GM21360 (cell line): ENCODE measurements around the gene LHX5.
"Not testable (repeated sequence)": the region's sequence is repeated elsewhere in the genome, so short reads cannot be mapped to it uniquely, and the experiment has no call there.

Experiments
- ATAC-seq: cut with Tn5 transposase; IDR thresholded peaks from one replicate; pipeline ENCODE4 v1.9.1; 2021; ENCODE audit warnings: mild to moderate bottlenecking, moderate library complexity; ENCODE audit not compliant: unreplicated experiment

LHX5 gene

DNA sequence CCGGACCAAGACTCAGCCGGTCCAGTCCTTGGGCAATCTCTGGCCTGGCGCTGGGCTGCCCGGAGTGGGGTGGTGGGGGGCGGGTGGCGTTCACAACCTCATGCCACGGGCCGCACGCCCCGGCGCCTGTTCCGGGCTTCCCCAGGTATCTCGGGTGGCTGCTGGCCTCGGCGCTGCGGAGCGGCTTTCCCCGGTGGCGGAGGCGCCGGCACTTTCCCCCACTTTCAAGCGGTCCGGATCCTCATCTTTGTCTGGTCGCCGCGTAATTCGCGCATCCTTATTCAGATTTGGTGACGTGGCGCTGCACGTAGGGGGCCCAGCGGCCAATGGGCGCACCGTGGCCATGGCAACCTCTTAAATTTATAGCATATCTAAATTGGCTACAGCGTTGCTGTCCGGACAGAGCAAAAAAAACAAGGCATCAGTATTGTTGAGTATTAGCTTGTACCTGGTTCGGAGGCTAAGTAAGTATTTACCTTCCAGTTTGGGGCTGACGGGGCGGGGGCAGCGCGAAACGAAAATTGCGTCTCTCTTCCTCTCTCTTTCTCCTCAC lies at the start of gene LHX5:
TSS of gene LHX5 (minus strand) at position 253 of the 553 bp plus-strand sequence. CDS start 373 bp downstream, outside the sequence.
- ATAC-seq: no peak

DNA sequence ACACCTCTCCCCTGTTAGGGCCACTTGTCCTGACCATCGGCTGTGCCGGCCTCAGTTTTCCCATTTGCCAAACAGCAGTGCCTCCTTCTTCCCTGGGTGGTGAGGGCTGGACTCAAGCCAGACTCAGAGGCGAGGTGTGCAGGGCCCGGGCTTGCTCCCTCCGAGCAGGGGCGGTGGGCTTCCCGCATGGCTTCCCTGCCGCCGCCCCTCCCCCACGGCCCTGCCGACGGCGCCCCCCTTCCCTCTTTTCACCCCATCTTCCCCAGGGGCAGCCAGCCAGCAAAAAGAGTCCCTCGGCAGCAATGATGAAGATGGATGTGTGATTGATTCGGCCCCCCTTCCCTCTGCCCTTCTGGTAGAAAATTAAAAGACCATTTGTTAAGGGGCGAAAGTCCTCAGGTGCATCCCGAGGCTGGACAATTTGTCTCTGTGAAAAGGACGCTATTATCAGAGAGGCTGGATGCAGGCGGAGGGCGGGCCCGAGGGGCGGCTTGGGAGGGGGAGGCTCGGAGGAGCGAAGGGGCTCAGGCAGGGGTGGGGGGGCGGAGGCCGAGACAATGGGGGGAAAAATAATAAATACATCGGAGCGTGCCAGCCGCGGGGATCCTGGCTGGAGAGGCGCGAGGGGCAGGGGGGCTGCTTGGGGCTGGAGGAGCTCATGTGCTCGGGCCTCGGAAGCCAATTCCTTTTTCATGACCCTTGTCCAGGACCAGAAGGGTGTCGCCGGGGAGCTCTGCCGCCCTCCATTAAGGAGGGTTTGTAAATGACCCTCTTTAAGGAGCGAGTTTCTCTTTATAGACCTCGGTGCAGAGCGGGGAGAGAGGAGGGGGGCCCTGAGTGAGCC lies 48.0 kb upstream of the LHX5 start:
- ATAC-seq: no peak

DNA sequence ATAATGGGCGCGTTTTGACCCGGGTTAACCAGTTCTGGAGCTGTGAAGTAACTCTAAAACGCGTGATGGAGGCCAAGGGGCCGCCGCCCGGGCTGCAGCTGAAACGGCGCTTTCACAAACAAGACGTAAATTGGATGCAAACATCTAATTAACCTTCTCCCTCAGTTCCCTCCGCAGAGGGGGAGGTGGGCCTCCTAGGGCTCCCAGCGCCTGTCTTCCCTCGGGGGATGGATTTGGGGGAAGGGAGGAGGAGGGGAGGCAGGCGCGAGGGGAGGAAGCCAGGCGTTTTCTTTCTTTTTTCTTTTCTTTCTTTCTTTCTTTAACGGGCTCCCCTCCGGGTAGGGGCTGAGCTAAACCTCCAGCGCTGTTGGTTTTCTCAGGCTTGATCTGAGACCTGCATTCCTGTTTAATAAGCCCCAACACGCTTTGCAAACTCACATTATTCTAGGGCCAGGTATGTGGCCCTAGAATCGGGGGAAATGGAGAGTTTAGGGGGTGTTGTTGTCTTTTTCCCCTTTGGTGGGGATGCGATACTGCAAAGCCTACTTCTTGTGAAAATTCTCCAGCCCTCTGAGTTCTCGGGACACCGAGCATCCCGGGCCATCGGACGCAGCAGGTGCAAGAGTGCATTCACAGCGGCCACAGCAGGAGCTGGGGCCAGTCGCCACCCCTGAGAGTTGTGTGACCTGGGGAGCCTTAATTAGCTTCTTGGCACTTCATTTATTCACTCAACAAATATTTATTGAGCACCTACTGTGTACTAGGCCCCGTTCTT lies 43.6 kb upstream of the LHX5 start:
- ATAC-seq: no peak

DNA sequence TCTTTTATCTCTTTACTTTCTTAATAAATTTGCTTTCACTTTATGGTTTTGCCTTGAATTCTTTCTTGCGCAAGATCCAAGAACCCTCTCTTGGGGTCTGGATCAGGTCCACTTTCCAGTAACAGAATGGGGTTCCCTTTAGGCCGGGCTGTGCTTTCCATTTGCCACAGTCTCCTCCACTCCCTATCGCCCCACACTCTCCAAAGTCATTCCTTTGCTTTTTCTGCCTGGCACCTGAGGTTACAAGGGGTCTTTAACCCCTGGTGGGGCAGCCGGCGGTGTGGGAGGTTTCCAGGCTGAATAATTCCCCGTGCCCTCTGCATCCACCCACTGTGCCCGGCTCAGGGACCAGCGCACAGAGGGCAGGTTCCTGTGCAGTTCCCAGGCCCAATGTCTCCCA lies 42.9 kb upstream of the LHX5 start:
- no peak for ATAC-seq

DNA sequence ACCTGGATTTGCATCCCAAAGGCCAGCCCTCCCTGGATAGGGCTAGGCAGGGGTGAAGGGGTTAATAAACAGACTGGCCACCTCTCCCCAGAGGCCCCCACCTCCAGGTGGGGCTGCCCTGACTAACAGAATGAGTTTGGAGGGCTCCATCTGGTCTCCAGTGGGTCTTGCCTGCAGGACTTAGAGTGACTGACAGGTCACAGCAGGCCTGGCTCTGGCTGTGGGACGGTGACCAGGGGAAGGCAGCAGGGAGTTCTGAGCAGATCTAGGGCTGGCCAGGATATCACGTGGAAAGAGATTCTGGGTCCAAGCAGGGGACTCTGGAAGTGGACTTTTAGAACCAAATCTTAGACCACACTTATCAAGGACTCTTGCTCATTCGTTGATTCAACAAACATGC lies 40.9 kb upstream of the LHX5 start:
- ATAC-seq: no peak

DNA sequence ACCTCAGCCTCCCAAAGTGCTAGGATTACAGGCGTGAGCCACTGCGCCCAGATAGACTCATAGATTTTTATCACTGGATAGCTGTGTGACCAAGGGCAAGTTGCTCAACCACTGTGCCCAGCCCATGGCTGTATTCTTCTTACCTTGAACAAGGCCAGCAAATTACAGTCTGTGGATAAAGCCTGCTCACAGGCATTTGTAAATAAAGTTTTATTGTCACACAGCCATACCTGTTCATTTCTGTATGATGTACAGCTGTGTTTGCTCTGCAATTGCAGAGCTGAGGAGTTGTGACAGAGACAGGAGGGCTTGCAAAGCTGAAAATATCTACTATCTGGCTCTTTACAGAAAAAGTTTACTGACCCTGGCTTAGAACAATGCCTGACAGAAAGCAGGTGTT lies 35.2 kb upstream of the LHX5 start:
- no peak for ATAC-seq

DNA sequence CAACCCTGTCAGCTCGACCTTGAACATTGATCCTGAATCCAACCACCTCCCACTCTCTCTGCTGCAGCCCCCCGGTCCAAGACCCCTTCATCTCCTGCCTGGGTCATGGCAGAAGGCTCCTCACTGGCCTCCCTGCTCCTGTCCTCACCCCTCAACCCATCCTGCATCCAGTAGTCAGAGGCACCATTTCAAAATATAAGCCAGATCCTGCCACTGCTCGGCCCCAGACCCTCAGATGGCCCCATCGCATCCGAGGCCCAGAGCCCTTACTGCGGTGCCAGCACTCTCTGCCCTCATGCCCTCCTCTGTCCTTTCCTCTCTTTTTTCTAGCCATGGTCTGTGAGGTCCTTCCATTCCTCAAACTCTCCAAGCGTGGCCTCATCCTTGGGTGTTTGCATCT lies 34.3 kb upstream of the LHX5 start:
- ATAC-seq: no peak

DNA sequence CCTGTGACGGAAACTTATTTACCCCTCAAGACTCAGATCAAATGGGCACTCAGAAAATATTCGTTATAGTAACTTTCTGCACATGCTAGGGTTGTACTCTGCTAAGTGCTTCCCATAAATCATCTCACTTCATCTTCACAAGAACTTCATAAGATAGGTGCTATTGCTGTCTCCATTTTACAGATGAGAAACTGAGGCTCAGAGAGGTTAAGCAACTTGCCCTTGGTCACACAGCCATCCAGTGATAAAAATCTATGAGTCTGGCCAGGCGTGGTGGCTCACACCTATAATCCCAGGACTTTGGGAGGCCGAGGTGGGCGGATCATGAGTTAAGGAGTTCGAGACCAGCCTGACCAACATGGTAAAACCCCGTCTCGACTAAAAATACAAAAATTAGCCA lies 33.2 kb upstream of the LHX5 start:
- ATAC-seq: no peak

DNA sequence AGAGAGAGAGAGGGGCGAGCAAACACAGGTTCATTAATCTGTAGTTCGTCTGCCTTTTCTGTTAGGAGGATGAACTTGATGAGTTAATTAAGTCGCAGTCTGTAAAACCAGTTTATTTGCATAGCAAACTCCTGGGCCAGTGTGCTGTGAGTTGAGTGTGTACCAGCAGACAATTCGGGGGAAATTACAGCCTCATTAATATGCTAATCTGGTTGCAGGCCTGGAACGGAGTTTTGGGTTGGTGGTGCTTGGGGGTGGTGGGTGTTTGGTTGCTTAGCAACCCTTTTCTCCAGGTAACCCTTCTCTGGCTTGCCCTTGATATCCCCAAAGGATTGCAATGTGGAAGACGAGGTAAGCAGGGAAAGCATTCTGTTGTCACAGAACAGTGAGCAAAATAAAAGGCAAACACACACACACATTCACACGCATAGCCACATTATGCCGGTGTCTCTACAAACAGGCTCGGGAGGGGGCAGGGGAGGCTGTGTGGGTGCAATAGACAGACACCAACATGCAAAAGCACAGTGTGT lies 29.2 kb upstream of the LHX5 start:
- no peak for ATAC-seq

DNA sequence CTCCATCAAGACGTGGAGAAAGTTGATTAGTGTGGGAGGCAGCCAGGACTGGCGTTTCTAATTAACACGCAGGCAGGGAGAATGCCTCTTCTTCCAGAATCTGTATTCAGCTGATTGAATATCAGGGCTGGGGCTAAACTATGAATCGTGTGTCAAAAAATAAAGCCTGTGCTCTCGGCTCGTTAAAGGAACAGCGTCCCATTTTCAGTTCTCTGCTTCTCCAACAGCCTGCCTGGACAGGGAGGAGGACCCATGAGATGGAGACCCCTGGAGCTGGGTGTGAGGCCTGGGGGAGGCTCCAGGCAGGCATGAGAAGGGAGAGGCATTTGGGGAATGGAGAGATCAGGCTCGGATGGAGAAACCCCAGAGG lies 28.6 kb upstream of the LHX5 start:
- ATAC-seq: no peak

DNA sequence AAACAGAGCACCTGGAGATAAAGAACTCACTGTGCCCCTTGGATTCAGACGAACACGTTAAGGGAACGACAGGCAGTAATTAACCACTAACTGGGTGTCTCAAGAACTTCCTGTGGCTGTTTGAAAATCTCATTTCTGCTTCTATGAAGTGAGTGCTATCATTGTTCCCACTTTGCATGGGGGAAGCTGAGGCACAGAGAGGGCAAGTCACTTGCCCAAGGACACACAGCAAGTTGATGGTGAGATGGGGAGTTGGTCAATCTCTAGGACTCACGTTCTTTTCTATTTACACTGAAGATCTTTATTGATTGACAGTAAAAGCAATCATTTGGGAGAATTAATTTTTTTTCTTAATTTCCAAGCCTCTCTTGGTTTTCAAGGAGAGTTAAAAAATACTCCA lies 26.8 kb upstream of the LHX5 start:
- no peak for ATAC-seq

DNA sequence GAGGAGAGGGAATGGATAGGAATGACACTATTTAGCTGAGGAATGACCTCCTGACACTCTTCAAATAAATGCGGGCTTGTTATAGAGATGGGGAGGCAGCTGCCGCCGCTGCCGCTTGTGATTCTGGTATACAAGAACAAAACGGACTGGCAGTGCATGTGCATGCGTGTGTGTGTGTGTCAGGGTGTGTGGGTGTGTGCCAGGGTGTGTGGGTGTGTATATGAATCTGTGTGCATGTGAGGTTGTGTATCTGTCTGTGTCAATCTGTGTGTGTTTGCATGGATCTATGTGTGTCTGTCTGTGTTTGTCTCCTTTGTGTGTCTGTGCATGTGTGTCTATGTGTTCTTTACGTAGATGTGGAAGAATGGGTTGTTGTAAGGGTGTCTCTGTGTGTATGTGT lies 26.0 kb upstream of the LHX5 start:
- no peak for ATAC-seq

DNA sequence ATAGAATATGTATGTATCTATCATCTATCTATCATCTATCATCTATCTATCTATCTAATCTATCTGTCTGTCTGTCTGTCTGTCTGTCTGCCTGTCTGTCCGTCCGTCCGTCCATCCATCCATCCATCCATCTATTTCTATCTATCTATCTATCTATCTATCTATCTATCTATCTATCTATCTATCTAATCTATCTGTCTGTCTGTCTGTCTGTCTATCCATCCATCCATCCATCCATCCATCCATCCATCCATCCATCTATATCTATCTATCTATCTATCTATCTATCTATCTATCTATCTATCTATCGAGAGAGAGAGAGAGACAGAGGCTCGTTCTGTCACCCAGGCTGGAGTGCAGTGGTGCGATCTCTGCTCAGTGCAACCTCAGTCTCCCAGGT lies 24.3 kb upstream of the LHX5 start:
- not testable (repeated sequence) for ATAC-seq

DNA sequence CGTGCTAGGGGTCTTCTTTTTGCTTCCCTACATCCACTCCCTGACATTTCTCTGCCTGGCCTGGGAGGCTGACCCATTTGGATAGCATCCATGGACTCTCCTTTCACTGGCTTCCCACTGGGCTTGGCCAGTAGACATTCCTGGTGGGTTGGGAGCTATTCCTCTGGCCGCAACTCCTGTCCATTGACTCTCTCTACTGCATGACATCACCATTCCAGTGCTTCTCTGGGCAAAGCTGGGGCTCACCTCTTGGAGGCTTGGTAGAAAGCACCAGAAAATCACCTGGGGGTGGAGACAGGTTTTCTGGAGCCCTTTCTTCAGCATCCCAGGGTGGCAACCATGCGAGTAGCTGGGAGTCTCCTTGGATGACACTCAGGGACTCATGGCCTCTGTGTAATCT lies 16.7 kb upstream of the LHX5 start:
- ATAC-seq: no peak

DNA sequence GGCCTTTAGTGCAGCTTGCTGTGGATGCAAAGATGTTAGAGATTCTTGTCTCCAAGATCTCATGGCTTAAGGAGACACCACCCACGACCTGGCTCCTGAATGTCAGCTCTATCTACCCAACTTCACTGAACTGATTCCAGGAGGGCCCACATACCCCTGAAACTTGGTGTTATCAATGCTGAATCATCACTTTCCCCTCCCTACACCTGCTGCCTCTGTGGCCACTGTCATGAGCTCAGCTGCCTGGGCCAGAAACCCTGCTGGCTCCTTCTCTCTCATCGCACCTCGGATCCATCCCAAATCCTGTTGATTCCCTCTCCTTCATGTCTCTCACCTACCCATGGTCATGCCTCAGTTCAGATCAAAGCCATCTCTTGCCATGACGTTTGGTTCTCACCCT lies 15.1 kb upstream of the LHX5 start:
- ATAC-seq: no peak

DNA sequence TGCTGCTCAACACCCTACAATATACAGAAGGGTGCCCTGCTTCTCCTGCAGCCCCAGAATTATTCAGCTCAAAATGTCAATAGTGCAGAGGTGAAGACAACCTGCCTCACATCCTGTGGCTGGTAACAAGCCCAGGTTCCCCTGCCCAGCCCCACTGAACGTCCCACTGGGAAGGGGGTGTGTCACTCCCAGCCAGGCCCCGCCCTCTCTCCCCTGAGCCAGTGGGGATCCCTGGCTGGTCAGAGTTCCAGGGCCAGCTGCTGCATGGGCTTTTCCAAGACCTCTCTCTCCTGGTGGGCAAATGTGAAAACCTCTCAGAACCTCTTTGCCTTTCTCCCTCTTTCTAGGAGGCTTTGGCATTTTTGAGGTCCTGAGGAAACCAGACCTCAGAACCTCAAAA lies 13.7 kb upstream of the LHX5 start:
- ATAC-seq: no peak

DNA sequence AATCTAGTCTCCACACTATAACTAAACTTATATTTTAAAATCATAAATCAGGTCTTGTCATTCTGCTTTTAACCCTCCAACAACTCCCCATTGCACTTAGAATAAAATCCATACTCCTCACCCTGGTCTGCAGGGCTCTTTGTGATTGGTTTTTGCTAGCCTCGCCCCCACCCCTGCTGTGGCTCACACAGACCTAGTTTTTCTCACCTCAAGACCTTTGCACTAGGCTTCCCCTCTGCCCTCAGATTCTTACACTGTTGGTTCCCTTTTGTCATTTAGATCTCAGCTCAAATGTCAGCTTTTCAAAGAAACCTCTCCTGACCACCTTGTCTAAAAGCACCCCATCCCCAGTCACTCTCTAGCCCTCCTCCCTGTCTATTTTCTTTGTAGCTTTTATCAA lies 10.7 kb upstream of the LHX5 start:
- ATAC-seq: no peak

DNA sequence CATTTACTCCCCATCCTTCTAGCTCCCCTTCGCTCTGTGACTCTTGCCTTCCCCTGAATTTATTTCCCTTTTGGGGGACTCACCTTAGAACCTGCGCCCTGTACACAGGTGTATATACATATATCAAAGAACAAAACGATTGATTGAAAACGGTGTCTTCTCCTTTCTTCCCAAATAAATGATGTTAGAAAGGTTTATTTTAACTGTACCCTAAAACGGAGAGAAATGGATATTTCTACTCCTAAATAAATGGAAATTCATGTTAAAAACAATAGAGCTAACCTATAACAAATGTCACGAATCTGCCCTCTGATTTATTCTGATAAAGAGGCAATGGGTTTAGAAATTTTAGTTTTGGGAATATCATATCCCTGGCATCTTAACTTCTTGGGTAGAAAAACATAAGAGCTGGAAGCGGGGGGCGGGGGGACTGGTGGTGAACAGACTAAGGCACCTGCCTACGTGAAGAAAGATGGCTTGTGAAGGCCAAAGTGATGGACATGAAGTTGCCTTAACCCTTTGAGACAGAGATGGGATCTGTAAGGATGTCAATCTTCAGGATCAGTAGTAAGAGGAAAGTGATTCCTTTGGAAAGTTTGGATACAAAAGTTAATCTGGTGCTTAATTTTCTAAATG lies 8.8 kb upstream of the LHX5 start:
- ATAC-seq: no peak

DNA sequence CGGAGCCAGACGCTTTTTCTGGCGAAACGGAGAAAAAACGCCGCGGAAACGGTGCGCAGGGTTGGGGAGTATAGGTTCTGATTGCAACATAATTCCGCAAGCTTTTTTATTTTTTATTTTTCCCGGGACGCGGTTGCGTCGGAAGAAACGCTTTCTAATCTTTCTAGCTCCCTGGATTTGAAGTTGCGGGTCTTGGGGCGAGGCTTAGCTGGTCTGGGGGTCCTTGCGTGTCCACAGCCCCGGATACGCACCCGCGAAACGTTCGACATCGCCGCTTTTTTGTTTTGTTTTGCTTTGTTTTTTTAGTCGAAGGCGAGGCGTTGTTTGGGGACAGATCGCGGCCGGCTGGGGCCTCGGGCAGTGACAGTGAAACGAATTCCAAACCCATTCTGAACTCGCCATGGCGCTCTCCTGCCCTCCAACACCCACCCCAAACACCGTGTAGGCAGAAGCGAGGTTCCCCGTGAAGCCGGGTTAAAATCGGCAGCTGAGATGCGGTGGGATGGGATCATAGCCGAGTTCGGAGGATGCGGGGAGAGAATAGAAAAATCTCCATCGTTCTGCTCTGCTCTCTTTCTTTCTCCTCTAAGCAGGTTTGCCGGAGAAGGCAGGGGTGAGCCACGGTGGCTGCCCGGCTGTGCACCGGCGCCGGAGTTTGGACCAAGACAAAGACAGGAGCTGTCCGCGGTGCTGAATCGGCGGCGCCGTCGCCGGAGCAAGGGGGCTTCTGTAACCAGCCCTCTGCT lies 8.1 kb upstream of the LHX5 start:
- ATAC-seq: no peak

DNA sequence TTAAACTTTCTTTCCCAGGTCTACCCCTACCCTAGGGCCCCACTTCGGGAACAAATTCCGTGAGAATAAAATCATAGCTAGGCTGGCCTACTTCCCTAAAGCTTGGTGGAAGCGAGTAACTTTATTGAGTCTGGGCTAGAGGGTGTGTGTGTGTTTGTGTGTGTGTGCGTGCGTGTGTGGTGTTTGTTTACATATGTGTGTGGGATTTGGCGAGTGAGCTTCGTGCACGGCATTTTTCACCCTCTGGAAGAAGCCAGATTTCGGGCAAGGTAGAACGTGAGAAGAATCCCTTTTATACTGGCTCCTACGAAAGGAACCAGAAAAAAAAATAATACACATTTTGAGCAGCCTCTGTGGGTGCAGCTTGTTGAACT lies 7.5 kb upstream of the LHX5 start:
- ATAC-seq: no peak
